ENCODE measurements around the gene CPT1B. TPM values are rescaled to one million over a fixed set of nuclear protein-coding genes. Genes with fewer than 3 reads are reported as not detected.

The CPT1B gene
- total RNA-seq, 1 experiment from 2014 or later: 5.4 TPM

Other genes with a start within 250 kb of the CPT1B start
- gene PPP6R2, start 235.1 kb downstream of the CPT1B start, total RNA-seq (2014; rRNA removed; shearing (Covaris generic)): 67.7 and 74.7 TPM in 2 replicates
- 61.8 and 65.3 TPM in 2 replicates for gene SBF1, start 103.4 kb downstream of the CPT1B start, total RNA-seq (2014; rRNA removed; shearing (Covaris generic))
- 1.1 and 2.4 TPM in 2 replicates for gene ADM2, start 96.9 kb downstream of the CPT1B start, total RNA-seq (2014; rRNA removed; shearing (Covaris generic))
- not detected in 2 replicates for gene MIOX, start 91.6 kb downstream of the CPT1B start, total RNA-seq (2014; rRNA removed; shearing (Covaris generic))
- gene LMF2, start 70.7 kb downstream of the CPT1B start, total RNA-seq (2014; rRNA removed; shearing (Covaris generic)): 26.3 and 27.8 TPM in 2 replicates
- 51.5 and 53.8 TPM in 2 replicates for gene NCAPH2, start 70.2 kb downstream of the CPT1B start, total RNA-seq (2014; rRNA removed; shearing (Covaris generic))
- 2.7 and 7.2 TPM in 2 replicates for gene SCO2, start 52.8 kb downstream of the CPT1B start, total RNA-seq (2014; rRNA removed; shearing (Covaris generic))
- 1.5 and 1.8 TPM in 2 replicates for gene TYMP, start 48.4 kb downstream of the CPT1B start, total RNA-seq (2014; rRNA removed; shearing (Covaris generic))
- 0.11 TPM in 1 of 2 replicates, not detected in the other for gene KLHDC7B, start 32.5 kb downstream of the CPT1B start, total RNA-seq (2014; rRNA removed; shearing (Covaris generic))
- not detected in 2 replicates for gene SYCE3, start 15.5 kb downstream of the CPT1B start, total RNA-seq (2014; rRNA removed; shearing (Covaris generic))
- gene CHKB, start 4.4 kb upstream of the CPT1B start, total RNA-seq (2014; rRNA removed; shearing (Covaris generic)): 22.2 and 27.7 TPM in 2 replicates
- gene MAPK8IP2, start 22.4 kb upstream of the CPT1B start, total RNA-seq (2014; rRNA removed; shearing (Covaris generic)): 18.8 and 20.0 TPM in 2 replicates
- 17.5 and 20.9 TPM in 2 replicates for gene ARSA, start 49.7 kb upstream of the CPT1B start, total RNA-seq (2014; rRNA removed; shearing (Covaris generic))
- gene SHANK3, start 94.4 kb upstream of the CPT1B start, total RNA-seq (2014; rRNA removed; shearing (Covaris generic)): 2.1 and 2.6 TPM in 2 replicates
- gene ACR, start 159.8 kb upstream of the CPT1B start, total RNA-seq (2014; rRNA removed; shearing (Covaris generic)): not detected in 2 replicates
- 16.8 and 18.6 TPM in 2 replicates for gene RABL2B, start 205.2 kb upstream of the CPT1B start, total RNA-seq (2014; rRNA removed; shearing (Covaris generic))

Measured in SK-MEL-5 (cell line).